DMS53 treated with DMSO at 0.1 percent for 48 hours (cell line): ENCODE measurements around the gene KCNG2.

Source experiments
- DNase-seq: peaks from one replicate; lab custom pipeline; 2025; ENCODE audit not compliant: unreplicated experiment; lab: John Stamatoyannopoulos, UW

The KCNG2 gene

DNA sequence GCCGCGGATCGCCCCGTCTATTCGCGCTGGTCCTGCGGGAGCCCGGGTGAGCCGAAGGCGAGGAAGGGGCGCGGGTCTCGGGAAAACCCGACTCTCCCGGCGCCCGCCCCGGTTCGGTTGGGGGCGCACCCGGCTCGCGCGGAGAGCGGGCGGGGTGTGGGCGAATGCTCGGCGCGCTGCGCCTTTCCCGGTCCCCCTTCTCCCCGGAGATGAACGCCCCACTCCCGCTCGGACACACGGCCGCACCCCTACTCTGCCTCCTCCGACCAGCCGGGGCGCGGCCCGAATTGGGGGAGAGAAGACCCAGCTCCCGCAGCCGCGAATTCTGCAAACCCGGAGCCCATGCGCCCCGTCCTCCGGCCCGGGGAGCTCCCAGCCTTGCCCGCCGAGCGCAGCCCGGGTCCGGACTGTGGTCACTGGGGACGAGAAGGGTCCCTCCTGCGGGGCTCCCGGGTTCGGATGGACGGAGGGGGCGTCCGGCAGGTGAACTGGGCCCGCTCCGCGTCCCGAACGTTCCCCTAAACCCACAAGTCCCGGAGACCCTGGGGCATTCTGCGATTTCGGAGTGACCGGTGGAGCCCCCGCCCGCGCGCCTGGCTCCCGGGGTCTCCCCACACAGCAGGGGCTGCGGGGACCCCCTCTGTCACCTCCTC, 734 bp downstream of the KCNG2 start:
- DNase-seq = no peak

DNA sequence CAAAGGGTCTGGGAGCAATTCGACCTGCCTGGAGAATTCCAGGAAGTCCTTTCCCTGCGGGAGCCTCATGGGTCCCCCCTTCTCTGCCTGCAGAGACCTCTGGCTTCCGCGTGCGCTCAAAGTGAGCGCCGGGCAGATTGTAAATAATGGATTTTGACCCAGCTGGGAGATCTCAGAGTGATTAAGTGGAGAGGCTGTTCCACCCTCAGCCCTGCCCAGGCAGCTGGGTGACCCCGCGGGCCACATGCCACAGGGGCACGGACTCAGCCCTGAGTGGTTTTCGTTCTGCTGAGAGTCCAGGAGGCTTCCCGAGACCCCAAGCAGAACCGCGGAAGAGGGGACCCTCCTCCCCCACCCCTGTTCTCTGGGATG, 1.2 kb downstream of the KCNG2 start:
- no peak for DNase-seq

GRCh38 chr18:79799619-79800370, 2.1 kb downstream of the KCNG2 start:
- DNase-seq = no peak

DNA sequence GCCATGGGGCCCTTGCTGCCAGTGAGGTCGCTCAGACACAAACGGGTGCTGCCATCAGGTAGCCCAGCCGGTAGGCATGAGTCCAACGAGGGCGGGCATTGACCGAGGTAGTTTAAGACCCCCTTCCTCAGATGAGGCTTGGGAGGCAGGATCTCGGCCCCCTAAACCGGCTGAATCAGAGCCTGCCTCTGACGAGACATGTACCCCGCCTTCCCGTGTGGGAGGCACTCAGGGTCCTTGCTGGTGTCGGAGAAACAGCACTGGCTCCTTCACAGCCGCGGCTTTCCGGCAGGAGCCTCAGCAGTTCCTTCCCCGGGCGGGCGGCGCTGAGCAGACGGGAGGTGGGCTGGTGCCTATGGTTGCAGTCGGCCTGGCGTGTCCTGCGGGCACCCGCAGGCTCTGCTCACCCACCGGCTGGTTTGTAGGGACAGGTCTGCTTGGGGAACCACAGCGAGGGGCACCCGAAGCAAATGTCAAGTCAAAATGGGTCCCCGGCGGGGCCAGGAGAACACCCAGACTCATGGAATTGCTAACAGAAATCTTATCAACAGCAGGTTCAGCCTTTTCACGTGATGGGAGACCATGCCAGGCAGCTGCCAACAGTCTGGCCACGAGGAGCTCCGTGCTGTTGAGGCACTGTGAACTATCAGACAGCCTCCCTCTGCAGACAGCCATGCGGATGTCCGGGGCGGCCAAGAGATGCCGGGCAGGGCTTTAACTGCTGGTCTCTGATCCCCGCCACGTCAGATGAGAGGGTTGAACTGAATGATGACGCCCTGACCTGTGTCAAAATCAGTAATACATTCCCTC, 2.8 kb downstream of the KCNG2 start:
- no peak for DNase-seq

GRCh38 chr18:79801217-79801616, 3.5 kb downstream of the KCNG2 start:
- DNase-seq = no peak

DNA sequence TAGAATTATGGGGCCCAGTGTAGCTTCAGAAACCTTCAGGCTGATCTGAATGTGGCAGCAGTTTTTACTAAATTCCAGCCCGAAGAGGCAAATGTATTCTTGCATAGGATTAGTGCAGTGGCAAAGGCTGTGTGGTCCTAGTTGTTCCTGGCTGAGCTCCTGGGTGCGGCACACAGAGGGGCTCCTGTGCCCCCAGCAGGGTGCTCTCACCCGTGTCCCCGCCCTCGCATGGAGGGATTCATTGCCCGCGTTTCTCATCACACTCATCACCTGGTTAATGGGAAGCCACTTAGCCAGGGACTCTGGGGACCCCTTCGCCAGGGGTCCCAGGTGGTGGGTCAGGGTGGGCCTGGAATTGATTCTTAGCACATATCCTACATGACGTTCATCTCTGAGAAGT, 3.9 kb downstream of the KCNG2 start:
- no peak for DNase-seq

GRCh38 chr18:79802298-79802697, 4.6 kb downstream of the KCNG2 start:
- DNase-seq = no peak

DNA sequence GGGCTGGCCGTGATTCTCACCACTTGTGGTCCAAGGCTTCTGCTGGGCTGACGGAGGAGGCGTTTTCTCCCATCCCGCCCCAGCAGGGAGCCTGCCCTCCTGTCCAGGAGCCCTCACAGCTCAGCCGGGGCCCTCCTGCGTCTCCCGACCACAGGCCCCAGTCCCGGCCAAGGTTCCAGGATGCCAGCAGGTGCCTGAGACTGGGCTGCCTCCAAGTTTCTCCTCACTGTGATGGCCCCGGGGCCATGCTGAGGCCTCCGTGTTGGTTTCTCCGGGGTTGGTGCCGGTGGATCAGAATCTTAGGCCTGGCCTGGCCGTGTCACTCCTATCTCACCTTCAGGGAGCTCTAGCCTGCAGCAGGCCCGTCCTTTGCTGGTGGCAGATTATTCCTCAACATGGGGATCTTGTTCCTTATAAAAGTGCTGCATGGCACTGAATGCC, 5.9 kb downstream of the KCNG2 start:
- DNase-seq = no peak

GRCh38 chr18:79804130-79804787, 6.5 kb downstream of the KCNG2 start:
- DNase-seq = no peak

DNA sequence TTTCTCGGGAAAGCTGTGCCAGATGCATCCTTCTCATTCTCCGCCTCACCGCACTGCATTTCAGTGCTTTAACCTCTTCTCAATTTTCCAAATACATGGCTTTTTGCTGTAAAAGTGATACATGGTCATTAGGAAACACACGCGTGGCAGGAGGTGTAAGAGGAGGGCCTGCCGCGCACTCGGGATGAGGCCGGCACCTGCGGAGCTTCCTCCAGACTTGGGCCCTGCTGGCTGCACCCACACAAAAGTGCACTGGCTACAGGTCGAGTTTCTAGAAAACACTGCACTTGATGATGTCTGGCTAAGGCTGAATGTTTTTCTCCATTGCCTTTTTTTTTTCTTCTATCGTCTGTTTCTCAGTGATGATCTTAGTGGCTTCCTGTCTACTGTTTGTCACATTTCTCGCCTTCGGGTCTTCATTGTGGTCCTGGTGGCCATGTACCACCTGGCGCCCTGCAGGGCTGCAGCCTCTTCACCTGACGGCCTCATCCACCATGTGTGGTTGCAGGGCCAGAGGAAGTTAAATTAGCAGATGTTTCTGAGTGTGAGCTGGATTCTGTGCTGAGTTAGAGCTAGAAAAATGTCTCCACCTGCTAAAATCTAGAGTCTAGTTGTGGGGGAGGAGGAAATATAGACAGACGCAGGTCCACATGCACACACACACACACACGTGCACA, 7.6 kb downstream of the KCNG2 start:
- no peak for DNase-seq

DNA sequence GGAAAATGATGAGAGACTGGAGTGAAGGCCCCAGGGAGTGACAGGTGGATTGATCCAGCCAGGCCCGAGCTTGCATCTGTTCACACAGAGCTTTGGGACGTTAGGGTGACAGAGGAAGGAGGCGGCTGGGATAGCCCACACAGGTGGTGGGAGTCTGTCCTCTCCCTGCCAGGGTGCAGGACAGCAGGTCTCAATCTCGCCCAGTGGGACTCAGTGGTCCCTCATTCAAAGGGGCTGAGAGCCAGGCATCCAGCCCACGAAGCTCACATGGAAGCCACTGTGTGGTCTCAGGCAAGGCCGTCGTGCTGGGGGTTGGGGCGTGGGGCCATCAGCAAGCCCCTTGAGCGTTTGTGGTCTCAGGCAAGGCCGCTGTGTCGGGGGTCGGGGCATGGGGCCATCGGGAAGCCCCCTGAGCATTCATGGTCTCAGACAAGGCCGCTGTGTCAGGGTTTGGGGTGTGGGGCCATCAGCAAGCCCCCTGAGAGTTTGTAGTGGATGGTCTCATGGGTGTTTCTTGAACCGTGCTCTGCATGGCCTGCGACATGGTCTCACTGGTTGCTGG, 8.3 kb downstream of the KCNG2 start:
- no peak for DNase-seq

DNA sequence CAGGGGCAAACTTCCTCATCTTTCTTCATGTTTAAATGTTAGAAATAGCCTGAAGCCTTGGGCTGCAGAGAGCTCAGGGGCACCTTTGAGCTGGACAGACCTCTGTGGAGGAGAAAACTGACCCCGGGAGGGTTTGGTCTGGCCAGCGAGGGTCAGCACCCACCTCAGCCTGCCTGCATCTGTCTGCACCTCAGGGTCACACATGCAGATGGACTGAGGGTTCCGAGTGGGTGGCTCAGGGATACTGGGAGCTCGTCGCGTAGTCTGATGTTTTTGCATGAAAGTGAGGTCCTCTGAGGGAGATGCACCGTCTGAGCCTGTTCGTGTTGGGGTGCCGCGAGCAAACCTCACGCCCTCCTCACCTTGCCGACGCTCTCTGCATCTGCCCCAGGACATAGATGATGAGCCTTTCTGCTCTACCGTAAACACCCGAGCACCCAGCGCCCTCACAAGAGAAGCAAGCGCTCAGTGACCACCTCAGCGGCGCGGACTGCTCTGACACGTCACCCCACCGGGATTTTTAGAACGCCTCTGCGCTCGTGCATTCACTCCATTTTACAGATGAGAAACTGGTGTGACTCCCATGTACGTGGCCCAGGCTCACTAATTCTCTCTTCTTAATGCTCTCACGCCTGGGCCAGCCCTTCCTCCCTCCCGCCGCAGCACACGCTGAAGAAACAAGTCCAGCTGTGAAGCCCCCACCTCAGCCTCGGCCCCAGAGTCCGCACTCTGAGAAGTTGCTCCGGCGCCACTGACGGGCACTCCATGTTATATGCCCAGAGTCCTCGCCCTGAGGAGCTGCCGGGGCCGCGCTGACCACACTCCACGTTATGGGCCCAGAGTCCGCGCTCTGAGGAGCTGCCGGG, 9.5 kb downstream of the KCNG2 start:
- DNase-seq = no peak

DNA sequence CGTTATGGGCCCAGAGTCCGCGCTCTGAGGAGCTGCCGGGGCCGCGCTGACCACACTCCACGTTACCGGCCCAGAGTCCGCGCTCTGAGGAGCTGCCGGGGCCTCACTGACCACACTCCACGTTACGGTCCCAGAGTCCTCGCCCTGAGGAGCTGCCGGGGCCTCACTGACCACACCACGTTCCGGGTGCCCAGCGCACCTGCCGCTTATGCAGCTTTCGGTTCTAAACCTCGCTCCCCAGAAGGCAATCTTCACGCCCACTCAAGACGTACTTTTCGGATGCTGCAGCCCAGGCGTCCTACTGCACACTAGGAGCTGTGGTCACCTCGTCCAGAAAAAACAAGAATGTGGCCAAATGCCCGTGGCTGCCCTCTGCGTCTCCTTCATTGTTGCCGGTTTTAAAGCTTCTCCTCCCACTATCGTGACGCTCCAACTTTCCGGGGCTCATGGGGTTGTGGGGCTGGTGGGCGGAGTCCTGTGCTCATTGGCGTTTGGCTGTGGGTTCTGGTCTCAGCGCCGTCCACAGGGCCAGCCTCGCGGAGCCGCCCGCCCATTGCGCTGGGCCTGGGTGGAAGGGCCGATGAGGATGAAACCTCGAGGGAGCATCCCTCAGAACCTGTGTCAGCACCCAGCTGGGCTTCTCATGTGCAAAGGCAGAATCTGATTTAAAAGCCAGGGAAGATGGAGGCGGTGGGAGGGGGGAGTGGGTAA, 11.9 kb downstream of the KCNG2 start:
- DNase-seq = no peak

- DNase-seq = no peak
These were observed 14.3 kb downstream of the KCNG2 start for GRCh38 chr18:79812052-79812451.

DNA sequence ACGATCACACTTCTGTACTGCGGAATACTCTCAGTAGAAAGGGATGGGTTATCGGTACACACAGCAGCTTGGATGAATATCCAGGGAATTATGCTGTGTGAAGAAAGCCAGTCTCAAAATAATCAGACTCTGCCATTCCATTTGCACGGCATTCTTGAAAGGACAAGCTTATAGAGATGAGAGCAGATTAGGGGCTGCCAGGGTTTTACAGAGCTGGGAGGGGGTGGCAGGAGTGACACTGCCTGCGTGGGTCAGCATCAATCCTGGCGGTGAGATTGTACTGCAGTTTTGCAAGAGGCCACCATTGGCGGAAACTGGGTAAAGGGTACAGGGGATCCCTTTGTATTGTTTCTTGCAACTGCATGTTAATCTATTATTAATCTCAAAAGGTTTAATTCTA, 16.6 kb downstream of the KCNG2 start:
- no peak for DNase-seq

DNA sequence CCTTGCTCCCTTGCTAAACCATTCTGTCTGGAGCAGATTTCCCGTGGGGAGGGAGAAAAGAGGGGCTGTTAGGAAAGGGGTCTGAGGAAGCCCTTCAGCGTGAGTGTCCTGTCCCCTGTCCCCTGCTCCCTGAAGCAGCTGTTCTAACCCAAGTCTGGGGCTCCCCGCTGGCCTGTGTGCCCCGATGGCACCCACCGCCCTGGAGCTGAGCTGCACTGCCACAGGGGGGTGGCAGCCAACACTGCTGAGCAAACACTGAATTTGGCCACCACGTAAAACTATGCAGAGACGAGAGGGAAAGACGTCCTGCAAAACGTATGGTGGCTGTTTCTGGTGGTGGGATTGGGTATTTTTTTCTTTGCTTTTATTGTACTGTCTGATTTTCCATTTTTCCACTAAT, 17.9 kb downstream of the KCNG2 start:
- DNase-seq = no peak

DNA sequence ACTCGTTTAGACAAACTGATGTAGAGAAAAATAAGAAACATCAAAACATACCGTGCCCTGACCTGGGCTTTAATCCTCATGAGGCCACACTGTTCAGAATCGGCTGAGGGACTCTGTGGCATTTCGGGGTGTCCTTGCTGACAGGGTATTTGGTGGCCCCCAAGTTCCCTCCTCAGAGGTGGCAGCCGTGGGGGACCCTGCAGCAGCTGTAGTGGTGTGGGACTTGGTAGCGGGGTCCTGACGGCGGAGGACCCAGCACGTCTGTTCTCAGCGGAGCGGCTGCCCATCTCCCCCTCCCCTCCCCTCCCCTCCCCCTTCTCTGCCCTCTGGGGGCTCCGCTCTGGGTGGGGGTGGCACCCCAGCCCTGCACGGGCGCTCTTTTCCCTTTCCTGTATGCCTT, 18.4 kb downstream of the KCNG2 start:
- no peak for DNase-seq

- no peak for DNase-seq
These were observed 19.4 kb downstream of the KCNG2 start for GRCh38 chr18:79816981-79817606.

GRCh38 chr18:79817607-79817998, 19.9 kb downstream of the KCNG2 start:
- DNase-seq = no peak
